AG04449 (cell line): Measurements from ENCODE around the gene LRP1B.

ENCODE experiments used
- CTCF ChIA-PET: fragments of 350-600 bp; formaldehyde crosslinking; extraction: SDS; loops from one replicate; lab custom pipeline; 2021; ENCODE audit warnings: antibody characterized with exemption; lab: Yijun Ruan, JAX
- POLR2A ChIA-PET: fragments of 400-600, 350-600 bp; formaldehyde crosslinking; extraction: SDS; loops from one replicate; lab custom pipeline; 2020; ENCODE audit warnings: antibody characterized with exemption, inconsistent platforms; lab: Yijun Ruan, JAX
- DNase-seq: peaks from one replicate; pipeline ENCODE4 v3.0.0-alpha.2; 2010; ENCODE audit warnings: low read depth, low spot score
- H3K4me3 ChIP-seq: 2 replicates; pipeline ENCODE4 v1.5.1; 2011; ENCODE audit warnings: low read depth, mild to moderate bottlenecking, control low read depth, low read length
- TF ChIP-seq, protein P1 (sequence below): IDR thresholded peaks from one replicate; pipeline ENCODE4 v1.5.1; 2011; ENCODE audit warnings: mild to moderate bottlenecking, moderate library complexity, low read length, control low read depth, inconsistent platforms; ENCODE audit not compliant: insufficient read depth; ENCODE audit errors: missing control alignments

Gene LRP1B

DNA sequence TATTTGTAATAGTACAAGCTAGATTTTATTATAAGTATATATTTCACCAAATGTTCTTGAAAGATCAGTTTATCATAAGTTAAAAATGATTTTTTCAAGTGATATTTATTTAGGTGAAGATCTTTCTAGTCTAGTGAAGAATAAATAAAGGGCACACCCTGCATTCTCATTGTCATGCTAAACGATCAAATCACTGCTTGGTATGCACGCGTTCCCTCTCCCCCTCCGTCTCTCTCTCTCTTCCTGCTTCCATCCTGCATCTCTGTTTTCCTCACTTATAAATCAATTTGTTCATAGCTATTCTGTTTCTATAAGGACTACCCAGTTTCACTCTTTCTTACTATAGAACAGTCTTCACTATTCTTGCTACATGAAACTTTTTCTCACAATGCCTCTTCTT is 1067.4 kb downstream of the LRP1B start:
- POLR2A ChIA-PET, result no interaction called here
- TF ChIP-seq, protein P1, sequence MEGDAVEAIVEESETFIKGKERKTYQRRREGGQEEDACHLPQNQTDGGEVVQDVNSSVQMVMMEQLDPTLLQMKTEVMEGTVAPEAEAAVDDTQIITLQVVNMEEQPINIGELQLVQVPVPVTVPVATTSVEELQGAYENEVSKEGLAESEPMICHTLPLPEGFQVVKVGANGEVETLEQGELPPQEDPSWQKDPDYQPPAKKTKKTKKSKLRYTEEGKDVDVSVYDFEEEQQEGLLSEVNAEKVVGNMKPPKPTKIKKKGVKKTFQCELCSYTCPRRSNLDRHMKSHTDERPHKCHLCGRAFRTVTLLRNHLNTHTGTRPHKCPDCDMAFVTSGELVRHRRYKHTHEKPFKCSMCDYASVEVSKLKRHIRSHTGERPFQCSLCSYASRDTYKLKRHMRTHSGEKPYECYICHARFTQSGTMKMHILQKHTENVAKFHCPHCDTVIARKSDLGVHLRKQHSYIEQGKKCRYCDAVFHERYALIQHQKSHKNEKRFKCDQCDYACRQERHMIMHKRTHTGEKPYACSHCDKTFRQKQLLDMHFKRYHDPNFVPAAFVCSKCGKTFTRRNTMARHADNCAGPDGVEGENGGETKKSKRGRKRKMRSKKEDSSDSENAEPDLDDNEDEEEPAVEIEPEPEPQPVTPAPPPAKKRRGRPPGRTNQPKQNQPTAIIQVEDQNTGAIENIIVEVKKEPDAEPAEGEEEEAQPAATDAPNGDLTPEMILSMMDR, result no peak
- no peak for DNase-seq
- no peak overlapping the region for H3K4me3 ChIP-seq
- CTCF ChIA-PET, result no interaction called here

DNA sequence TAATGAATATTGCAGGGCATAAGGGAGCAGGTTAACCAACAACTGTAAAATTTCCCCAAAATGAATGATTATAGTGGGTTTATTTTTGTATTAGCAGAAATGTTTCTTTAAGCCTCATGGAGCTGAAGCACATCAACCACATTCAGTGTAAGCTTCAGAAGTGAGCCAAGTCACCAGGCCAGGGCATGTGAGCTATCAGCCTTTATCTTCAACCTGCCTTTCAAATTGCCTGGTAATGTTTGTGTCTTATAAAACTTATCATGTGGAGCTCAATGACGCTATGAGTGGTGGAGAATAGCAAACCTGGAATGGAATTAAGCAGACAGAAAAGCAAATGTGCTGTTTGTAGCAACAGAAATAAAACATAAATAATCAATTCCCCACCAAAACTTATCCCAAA is 1068.4 kb downstream of the LRP1B start:
- TF ChIP-seq, protein P1, result no peak
- POLR2A ChIA-PET, result no interaction called here

DNA sequence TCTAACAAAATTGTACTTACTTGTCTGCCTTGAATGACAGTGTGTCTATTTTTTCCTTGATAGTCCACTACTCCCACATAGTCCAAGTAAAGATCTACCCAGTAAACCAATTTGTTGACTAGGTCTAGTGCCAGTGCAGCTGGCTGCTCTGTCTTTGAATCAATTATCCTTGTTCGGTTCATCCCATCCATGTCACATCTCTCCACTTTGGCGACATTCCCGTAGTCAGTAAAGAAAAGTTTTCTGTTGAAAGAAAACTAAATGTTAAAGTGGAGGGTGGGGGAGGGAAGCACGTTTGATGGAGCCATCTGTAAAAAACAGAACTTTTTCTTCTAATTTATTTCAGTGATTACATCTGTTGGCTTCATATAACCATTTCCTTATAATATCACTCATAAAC is 1068.8 kb downstream of the LRP1B start:
- CTCF ChIA-PET, result no interaction called here
- TF ChIP-seq, protein P1, result no peak
- no peak for DNase-seq
- POLR2A ChIA-PET, result no interaction called here
- H3K4me3 ChIP-seq, result no peak overlapping the region

More for the DNA sequence above, 1068.4 kb downstream of the LRP1B start:
- no peak for DNase-seq
- CTCF ChIA-PET, result no interaction called here
- no peak overlapping the region for H3K4me3 ChIP-seq

DNA sequence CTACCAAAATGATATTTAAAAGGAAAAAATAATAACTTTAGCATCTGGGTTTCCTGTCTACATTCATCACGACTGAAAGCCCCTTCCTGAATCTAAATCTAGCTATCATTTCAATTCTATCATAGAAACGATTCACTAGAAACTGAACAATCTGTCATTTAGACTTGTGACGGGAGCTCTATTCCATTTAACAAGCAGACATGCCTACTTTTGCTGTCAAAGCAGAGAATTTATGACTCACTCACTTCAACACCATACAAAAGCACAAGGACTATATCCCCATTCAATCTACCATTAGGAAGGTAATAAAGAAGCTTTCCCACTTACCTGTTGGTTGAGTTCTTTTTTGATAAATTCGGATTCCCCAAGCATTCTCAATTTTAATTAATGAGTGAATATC is 1072.3 kb downstream of the LRP1B start:
- TF ChIP-seq, protein P1, result no peak
- ChIA-PET CTCF (no interaction called here), POLR2A (no interaction called here)
- H3K4me3 ChIP-seq, result no peak overlapping the region
- no peak for DNase-seq

DNA sequence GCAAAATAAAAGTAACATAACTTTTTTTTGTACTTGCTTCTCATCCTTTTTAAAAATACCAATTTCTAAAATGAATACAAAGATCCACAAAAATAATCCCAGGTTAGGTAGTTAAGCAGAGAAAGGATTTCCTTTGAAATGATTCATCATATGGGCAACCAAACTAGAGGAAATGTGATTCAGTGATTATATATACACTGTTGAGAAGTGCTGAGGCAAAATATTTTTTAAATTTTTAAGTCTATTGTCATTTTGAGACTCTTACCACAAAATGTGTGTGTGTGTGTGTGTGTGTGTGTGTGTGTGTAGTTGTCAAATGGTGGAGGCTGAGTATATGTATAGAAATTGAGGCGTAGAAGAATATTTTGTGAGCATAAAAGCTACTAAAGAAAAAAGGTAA is 1075.3 kb downstream of the LRP1B start:
- no peak overlapping the region for H3K4me3 ChIP-seq
- TF ChIP-seq, protein P1, result no peak
- POLR2A ChIA-PET, result no interaction called here
- CTCF ChIA-PET, result no interaction called here
- peak; percentile 28 for DNase-seq

DNA sequence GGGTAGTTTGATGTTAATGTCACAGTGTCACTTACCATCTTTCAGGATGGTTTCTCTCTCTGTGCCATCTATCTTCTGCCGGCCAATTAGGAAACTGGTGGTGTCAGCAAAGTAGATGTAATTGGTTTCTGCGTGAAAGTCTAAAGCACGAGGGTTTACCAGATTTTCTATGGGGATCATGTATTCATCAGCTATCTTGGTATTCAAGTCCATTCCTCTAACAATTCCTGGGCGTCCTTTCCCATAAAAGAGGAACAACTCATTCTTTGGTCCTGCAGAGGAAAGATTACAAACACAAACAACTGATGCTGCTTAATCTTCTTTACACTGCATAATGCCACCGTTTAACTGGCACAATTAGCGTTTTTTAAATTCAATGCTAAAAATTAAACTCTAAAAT is 1081.9 kb downstream of the LRP1B start:
- TF ChIP-seq, protein P1, result no peak
- POLR2A ChIA-PET, result no interaction called here
- CTCF ChIA-PET, result no interaction called here
- H3K4me3 ChIP-seq, result no peak overlapping the region
- DNase-seq, result no peak
